GM19467 (cell line): ENCODE results near the gene NPY2R.

Experiments used
- ATAC-seq: cut with Tn5 transposase; IDR thresholded peaks from one replicate; pipeline ENCODE4 v1.9.1; 2021; ENCODE audit warnings: mild to moderate bottlenecking, moderate library complexity; ENCODE audit not compliant: unreplicated experiment

NPY2R gene

DNA sequence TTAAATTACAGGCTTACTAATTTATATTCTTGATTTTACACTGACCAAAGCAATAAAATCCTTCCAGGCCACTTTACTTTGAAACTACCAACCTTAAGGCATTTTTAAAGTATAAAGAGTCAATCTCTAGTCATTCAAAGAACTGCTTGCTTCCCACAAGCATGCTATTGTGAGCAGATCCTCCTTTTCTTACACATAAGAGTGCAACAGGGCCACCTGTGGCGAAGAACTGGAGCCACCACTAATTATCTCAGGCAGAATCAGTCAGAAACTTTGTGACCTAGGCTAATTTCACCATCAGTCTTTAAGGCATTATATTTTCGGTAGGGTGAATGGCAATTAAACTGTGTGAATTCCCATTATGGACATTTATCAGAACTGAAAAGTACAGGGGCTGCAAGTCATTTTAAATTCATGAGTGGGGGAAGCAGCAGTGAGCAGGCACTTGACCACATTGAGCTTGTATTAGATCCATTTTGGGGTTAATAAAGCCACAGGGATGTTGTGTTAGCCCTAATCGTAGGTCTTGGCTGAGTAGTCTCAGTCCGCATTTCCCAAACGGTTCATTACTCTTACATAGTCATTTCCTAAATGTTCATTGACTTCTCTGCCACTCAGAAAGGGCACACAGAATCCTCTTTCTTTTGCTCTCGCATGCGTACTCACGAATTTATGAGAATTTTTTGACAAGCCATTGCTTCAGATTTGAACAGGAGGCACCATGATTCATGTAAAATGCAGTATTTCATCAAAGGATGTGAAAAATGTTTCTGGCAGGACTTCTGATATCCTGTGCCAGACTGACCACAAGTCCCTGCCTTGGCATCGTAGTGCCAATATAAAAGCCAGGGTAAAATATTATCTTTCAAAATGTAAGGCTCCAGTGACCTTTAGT lies 39.8 kb downstream of the NPY2R start:
- no peak for ATAC-seq

DNA sequence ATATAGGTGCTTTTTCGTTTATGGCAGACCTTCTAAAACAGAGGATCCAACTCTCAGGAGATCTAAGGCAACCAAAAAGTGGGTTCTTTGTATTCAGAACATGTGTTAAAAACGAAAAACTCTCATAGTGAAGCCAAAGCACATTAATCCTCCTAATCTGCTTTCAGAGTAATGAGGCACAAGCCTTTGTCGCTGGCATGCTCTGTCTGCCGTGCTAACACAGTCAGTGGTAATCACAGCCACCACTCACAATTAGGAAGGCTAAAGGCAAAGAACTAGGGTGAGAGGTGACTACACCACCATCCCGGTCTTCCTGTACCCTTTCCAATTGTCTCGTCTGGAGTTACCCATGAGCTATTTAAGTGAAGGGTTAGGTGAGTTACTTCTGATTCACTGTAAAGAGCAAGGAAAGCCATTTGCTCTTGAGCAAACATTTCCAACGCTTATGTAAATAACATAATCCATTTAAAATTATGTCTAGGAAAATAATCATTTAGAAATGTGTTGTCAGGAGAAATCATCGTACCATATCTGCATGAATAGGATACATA lies 40.7 kb downstream of the NPY2R start:
- ATAC-seq, result no peak

GRCh38 chr4:155252327-155252726 lies 43.9 kb downstream of the NPY2R start:
- no peak for ATAC-seq

- ATAC-seq, result no peak
Observed at GRCh38 chr4:155263480-155263879, 55.0 kb downstream of the NPY2R start.

GRCh38 chr4:155265113-155265512 lies 56.7 kb downstream of the NPY2R start:
- no peak for ATAC-seq
